ENCODE results near the gene ENTHD1.
"Not testable (repeated sequence)": the region's sequence is repeated elsewhere in the genome, so short reads cannot be mapped to it uniquely, and the experiment has no call there.

ENTHD1 gene

DNA sequence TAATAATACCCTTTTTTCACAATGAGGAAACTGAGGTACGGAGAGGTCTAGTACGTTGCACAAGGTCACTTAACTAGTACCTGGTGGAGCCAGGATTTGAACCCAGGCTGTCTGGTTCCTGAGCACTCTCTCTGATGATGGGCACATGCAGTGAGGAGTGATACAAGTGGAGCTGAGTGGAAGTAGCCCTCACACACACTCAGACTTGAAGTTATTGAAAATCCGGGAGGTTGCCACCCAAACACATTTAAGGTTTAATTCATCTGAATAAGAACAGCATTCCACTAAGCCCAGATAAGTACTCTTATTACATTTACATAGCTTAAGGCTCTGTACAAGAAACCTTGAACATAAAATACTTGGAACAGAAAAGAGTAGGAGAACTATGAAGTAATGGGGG lies 12.1 kb upstream of the ENTHD1 start:
- no peaks in the 10 kb centered on the region for H3K79me2 ChIP-seq (ENCODE audit: insufficient read depth, low read depth)

DNA sequence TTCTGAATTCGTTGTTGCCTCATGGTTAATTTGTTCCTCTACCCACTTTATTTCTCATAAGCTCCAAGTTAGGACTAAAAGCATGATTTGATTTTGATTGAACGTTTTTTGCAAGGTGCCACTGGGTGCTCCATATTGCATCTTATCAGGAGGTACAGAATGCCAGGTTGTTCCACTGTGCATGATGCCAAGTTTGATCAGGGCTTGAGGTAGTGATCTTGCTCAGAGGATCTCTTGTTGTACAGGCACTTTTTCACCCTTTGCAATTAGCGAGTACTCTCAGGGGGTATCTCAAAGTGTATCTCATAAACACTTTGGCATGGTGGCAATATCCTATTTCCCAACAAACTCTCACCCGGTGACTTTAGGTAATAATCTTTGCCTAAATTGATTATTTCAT lies 11.3 kb upstream of the ENTHD1 start:
- H3K36me3 ChIP-seq (ENCODE audit: insufficient read depth), result no peaks in the 10 kb centered on the region
- no peak overlapping the region for H3K4me3 ChIP-seq (IDR thresholded peaks at IDR 0.05; ENCODE audit: insufficient read depth, low read depth, low read length)
- no peaks in the 10 kb centered on the region for H4K20me1 ChIP-seq (ENCODE audit: insufficient read depth)
- no peak overlapping the region for H3K9ac ChIP-seq
- TF ChIP-seq, protein P1, sequence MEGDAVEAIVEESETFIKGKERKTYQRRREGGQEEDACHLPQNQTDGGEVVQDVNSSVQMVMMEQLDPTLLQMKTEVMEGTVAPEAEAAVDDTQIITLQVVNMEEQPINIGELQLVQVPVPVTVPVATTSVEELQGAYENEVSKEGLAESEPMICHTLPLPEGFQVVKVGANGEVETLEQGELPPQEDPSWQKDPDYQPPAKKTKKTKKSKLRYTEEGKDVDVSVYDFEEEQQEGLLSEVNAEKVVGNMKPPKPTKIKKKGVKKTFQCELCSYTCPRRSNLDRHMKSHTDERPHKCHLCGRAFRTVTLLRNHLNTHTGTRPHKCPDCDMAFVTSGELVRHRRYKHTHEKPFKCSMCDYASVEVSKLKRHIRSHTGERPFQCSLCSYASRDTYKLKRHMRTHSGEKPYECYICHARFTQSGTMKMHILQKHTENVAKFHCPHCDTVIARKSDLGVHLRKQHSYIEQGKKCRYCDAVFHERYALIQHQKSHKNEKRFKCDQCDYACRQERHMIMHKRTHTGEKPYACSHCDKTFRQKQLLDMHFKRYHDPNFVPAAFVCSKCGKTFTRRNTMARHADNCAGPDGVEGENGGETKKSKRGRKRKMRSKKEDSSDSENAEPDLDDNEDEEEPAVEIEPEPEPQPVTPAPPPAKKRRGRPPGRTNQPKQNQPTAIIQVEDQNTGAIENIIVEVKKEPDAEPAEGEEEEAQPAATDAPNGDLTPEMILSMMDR (conservative IDR thresholded peaks at IDR 0.05; ENCODE audit: low read depth, low read length), result no peak
- H3K79me2 ChIP-seq (ENCODE audit: insufficient read depth, low read depth), result no peaks in the 10 kb centered on the region
- H2AFZ ChIP-seq (ENCODE audit: low read depth), result no peak overlapping the region
- H3K4me2 ChIP-seq, result no peak overlapping the region
- H3K4me1 ChIP-seq (ENCODE audit: low read depth, poor library complexity, severe bottlenecking), result peaks cover 18% of the 10 kb centered on the region
- no peaks in the 10 kb centered on the region for H3K27me3 ChIP-seq (ENCODE audit: insufficient read depth, low read depth)
- no peak overlapping the region for H3K27ac ChIP-seq

More for the DNA sequence above, 12.1 kb upstream of the ENTHD1 start:
- H3K27ac ChIP-seq, result no peak overlapping the region
- peaks cover 11% of the 10 kb centered on the region for H3K4me1 ChIP-seq (ENCODE audit: low read depth, poor library complexity, severe bottlenecking)
- H3K9ac ChIP-seq, result no peak overlapping the region
- H3K4me3 ChIP-seq (IDR thresholded peaks at IDR 0.05; ENCODE audit: insufficient read depth, low read depth, low read length), result no peak overlapping the region
- no peak overlapping the region for H3K4me2 ChIP-seq
- H4K20me1 ChIP-seq (ENCODE audit: insufficient read depth), result no peaks in the 10 kb centered on the region
- no peaks in the 10 kb centered on the region for H3K27me3 ChIP-seq (ENCODE audit: insufficient read depth, low read depth)
- no peaks in the 10 kb centered on the region for H3K36me3 ChIP-seq (ENCODE audit: insufficient read depth)
- no peak overlapping the region for H2AFZ ChIP-seq (ENCODE audit: low read depth)
- TF ChIP-seq, protein P1 (conservative IDR thresholded peaks at IDR 0.05; ENCODE audit: low read depth, low read length), result no peak

DNA sequence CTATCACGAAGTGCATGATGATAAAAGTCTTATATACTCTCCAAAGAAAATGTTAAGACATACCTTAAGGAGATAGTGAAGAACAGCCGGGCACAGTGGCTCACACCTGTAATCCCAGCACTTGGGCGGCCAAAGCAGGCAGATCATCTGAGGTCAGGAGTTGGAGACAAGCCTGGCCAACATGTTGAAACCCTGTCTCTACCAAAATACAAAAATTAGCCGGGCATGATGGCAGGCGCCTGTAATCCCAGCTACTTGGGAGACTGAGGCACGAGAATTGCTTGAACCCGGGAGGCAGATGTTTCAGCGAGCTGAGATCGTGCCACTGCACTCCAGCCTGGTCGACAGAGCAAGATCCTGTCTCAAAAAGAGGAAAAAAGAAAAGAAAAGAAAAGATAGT lies 10.5 kb upstream of the ENTHD1 start:
- H3K36me3 ChIP-seq (ENCODE audit: insufficient read depth); H3K9ac ChIP-seq; H4K20me1 ChIP-seq (ENCODE audit: insufficient read depth); H3K27ac ChIP-seq; H2AFZ ChIP-seq (ENCODE audit: low read depth); H3K27me3 ChIP-seq (ENCODE audit: insufficient read depth, low read depth); H3K79me2 ChIP-seq (ENCODE audit: insufficient read depth, low read depth); H3K4me3 ChIP-seq (IDR thresholded peaks at IDR 0.05; ENCODE audit: insufficient read depth, low read depth, low read length); H3K4me2 ChIP-seq: not testable (repeated sequence)
- peaks cover 18% of the 10 kb centered on the region for H3K4me1 ChIP-seq (ENCODE audit: low read depth, poor library complexity, severe bottlenecking)

DNA sequence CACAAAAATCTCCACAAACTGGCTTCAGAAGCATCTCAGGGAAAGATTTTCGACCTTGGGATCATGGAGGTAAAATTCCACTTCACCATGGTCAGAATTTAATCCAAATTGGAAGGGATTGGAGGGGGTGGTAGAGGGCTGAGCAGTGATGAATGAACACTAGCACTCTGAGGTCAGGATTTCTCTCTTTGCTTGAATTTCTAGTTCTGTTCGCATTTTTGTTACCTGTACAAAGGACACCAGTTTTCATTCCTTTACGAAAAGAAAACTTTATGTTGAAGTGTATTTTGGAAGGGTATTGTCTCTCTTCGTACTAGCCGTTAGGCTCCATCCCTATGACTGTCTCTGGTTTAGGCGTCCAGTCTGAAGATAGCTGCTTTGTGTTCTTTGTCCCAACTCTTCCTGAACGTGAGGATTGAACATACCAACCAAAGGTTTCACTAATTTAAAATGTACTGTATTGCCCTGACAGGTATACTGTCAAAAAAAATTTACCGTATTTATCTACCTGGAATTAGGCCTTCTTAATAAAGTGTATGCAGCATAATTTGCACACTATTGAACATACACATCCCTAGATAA lies 8.1 kb upstream of the ENTHD1 start:
- H3K9ac ChIP-seq, result no peak overlapping the region
- H3K27ac ChIP-seq, result no peak overlapping the region
- peaks cover 18% of the 10 kb centered on the region for H3K4me1 ChIP-seq (ENCODE audit: low read depth, poor library complexity, severe bottlenecking)
- H4K20me1 ChIP-seq (ENCODE audit: insufficient read depth), result no peaks in the 10 kb centered on the region
- no peak overlapping the region for H3K4me3 ChIP-seq (IDR thresholded peaks at IDR 0.05; ENCODE audit: insufficient read depth, low read depth, low read length)
- no peaks in the 10 kb centered on the region for H3K36me3 ChIP-seq (ENCODE audit: insufficient read depth)
- no peaks in the 10 kb centered on the region for H3K27me3 ChIP-seq (ENCODE audit: insufficient read depth, low read depth)
- TF ChIP-seq, protein P1 (conservative IDR thresholded peaks at IDR 0.05; ENCODE audit: low read depth, low read length), result no peak
- no peaks in the 10 kb centered on the region for H3K79me2 ChIP-seq (ENCODE audit: insufficient read depth, low read depth)
- no peak overlapping the region for H2AFZ ChIP-seq (ENCODE audit: low read depth)
- peak overlapping the region; percentile 26; the same call in 1 of the 2 replicates for H3K4me2 ChIP-seq
